Activated CD8-positive, alpha-beta T cell treated with anti-CD3 and anti-CD28 coated beads, Interleukin-2, amount 10 ng/mL, durations not matched to agents 7 days and 5 days (primary cell): ENCODE data around the gene BMP2K. TPM values are rescaled to one million over a fixed set of nuclear protein-coding genes. Genes with fewer than 3 reads are reported as not detected.

ENCODE experiments used
- ATAC-seq: fragments of 150-1000 bp; cut with Tn5 transposase; one replicate; pipeline ENCODE4 v1.10.0; 2021; ENCODE audit warnings: moderate library complexity
- CTCF ChIA-PET: fragments of 350-600 bp; sonication (Branson Sonifier 250); formaldehyde crosslinking; loops from one replicate; lab custom pipeline; 2021; ENCODE audit warnings: antibody characterized with exemption; lab: Charles Lee
- POLR2A ChIA-PET: fragments of 350-600 bp; sonication (Branson Sonifier 250); formaldehyde crosslinking; loops from one replicate; lab custom pipeline; 2021; ENCODE audit warnings: antibody characterized with exemption; lab: Charles Lee
- DNase-seq: peaks from one replicate; pipeline ENCODE4 v3.0.0-alpha.2; 2020
- H3K27ac Mint-ChIP-seq: one replicate; pipeline ENCODE4 v1.8.0; 2021; ENCODE audit warnings: mild to moderate bottlenecking, mixed read lengths
- H3K27me3 Mint-ChIP-seq: one replicate; pipeline ENCODE4 v1.8.0; 2021; ENCODE audit warnings: low read depth, mixed read lengths
- H3K36me3 Mint-ChIP-seq: one replicate; pipeline ENCODE4 v1.8.0; 2021; ENCODE audit warnings: low read depth, mixed read lengths
- H3K4me1 Mint-ChIP-seq: one replicate; pipeline ENCODE4 v1.8.0; 2021; ENCODE audit warnings: low read depth, mixed read lengths
- H3K4me3 Mint-ChIP-seq: one replicate; pipeline ENCODE4 v1.8.0; 2021; ENCODE audit warnings: mild to moderate bottlenecking, mixed read lengths
- H3K9me3 Mint-ChIP-seq: one replicate; pipeline ENCODE4 v1.8.0; 2022; ENCODE audit warnings: mixed read lengths; ENCODE audit not compliant: insufficient read depth
- microRNA-seq: library from miRNA; unstranded; fragments of <30 nt; microRNA quantifications from one replicate; pipeline ENCODE4 v1.2.0, GENCODE V29; 2022
- total RNA-seq, 2 experiments: library from RNA; stranded (reverse); gene quantifications; one replicate each; pipeline ENCODE4 v1.2.3, GENCODE V29; 2021

Gene BMP2K
- total RNA-seq, 2 experiments from 2014 or later: 27.2 to 28.8 TPM

DNA sequence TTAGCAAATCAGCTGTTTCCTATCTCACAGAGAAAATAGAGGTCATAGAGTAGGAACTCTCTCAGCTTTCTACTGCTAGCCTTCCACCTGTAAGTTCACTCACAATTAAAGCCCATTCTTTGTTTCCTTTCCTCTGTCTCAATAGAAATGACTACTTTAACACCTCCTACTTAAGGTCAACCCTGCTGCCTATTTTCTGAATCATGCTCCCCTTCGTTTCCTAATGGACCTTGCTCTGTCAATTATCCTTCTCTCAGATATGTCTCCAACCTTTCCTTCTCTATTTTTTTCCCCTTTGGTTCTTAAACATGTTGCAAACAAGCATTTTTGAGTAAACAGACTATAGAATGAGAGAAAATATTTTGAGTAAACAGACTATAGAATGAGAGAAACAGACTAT lies 168.2 kb downstream of the BMP2K start:
- CTCF ChIA-PET: no interaction called here

DNA sequence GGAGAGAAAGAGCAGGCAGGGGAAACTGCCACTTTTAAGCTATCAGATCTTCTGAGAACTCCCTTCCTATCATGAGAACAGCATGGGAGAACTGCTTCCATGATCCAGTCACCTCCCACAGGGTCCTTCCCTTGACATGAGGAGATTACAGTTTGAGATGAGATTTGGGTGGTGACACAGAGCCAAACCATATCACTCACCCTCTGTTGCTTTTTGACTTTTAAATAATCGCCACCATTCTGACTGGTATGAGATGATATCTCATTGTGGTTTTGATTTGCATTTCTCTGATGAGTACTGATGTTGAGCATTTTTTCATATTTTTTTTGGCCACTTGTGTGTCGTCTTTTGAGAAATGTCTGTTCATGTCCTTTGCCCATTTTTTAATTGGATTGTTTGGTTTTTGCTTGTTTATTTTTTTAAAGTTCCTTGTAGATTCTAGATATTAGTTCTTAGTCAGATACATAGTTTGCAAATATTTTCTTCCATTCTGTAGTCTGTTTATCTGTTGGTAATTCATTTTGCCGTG lies 169.6 kb downstream of the BMP2K start:
- H3K27me3 Mint-ChIP-seq: peaks cover 39% of the 10 kb centered on the region
- no peaks in the 10 kb centered on the region for H3K36me3 Mint-ChIP-seq
- H3K4me3 Mint-ChIP-seq: no peak overlapping the region
- no peak for ATAC-seq
- DNase-seq: no peak
- H3K4me1 Mint-ChIP-seq: peaks cover 3% of the 10 kb centered on the region
- no peak overlapping the region for H3K27ac Mint-ChIP-seq
- ChIA-PET POLR2A (no interaction called here), CTCF (no interaction called here)
- H3K9me3 Mint-ChIP-seq: no peaks in the 10 kb centered on the region

More for the DNA sequence above, 168.2 kb downstream of the BMP2K start:
- H3K36me3 Mint-ChIP-seq: no peaks in the 10 kb centered on the region
- POLR2A ChIA-PET: no interaction called here
- H3K27ac Mint-ChIP-seq: no peak overlapping the region
- peaks cover 39% of the 10 kb centered on the region for H3K27me3 Mint-ChIP-seq
- DNase-seq: no peak
- no peak for ATAC-seq
- H3K4me3 Mint-ChIP-seq: no peak overlapping the region
- H3K4me1 Mint-ChIP-seq: peaks cover 13% of the 10 kb centered on the region
- H3K9me3 Mint-ChIP-seq: no peaks in the 10 kb centered on the region

DNA sequence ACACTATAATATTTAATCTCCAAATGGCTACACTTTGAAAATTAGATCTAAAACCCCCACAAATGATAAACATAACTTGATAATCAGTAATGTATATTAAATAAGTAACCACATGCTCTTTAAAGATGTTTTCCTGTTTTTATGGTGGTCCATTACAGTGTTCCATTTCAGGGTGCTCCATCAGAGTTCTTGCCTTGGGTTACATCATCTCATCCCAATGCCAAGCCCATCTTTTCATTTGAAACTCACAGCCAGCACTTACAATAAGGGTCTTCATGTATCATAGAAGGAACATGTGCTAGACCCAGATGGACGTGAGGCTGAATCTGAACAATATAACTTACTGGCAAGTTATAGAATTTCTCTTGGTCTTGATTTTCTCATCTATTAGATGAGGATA lies 173.6 kb downstream of the BMP2K start:
- Mint-ChIP-seq H3K36me3 (no peaks in the 10 kb centered on the region), H3K9me3 (no peaks in the 10 kb centered on the region), H3K4me3 (no peak overlapping the region), H3K27me3 (peaks cover 28% of the 10 kb centered on the region), H3K27ac (no peak overlapping the region), H3K4me1 (no peaks in the 10 kb centered on the region)
- DNase-seq (no peak), ATAC-seq (no peak)
- POLR2A ChIA-PET: no interaction called here
- CTCF ChIA-PET: no interaction called here

DNA sequence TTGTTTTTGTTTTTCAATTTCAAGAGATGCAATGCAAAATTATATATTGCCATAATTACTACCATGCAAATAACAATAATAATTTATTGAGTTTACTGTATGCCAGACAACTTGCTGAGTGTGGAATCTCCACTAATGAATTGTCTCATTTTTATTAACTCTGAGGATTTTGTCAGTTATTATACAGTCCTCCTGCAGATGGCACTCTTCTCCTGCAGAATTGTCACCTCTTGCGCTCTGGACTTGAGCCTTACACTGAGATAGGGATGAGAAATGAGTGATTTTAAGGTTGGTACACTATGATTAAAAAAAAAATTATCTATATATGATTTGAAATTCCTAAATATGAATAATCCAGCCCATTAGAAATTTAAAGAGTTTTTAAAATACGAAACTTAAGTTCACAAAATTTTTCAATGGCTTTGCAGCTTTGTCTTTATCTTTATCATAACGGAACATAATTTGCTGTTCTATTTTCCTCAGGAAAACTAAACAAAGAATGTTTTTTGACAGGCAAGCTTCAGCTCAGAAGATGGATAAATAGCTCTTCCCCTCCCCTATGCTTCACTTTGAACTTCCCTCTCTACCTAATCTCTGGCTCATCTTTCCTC lies 175.8 kb downstream of the BMP2K start:
- ChIA-PET POLR2A (no interaction called here), CTCF (interaction anchor here (0.6 to 2.3 kb wide), 10 partner anchors 10 to 1268 kb away, joined by 3 to 8 read pairs (median 4); partner anchors contain the start of gene PAQR3)
- H3K36me3 Mint-ChIP-seq: no peaks in the 10 kb centered on the region
- DNase-seq (peak; percentile 53), ATAC-seq (peak; percentile 60)
- H3K4me1 Mint-ChIP-seq: no peaks in the 10 kb centered on the region
- H3K27me3 Mint-ChIP-seq: peaks cover 13% of the 10 kb centered on the region
- H3K27ac Mint-ChIP-seq: no peak overlapping the region
- H3K4me3 Mint-ChIP-seq: no peak overlapping the region
- no peaks in the 10 kb centered on the region for H3K9me3 Mint-ChIP-seq

DNA sequence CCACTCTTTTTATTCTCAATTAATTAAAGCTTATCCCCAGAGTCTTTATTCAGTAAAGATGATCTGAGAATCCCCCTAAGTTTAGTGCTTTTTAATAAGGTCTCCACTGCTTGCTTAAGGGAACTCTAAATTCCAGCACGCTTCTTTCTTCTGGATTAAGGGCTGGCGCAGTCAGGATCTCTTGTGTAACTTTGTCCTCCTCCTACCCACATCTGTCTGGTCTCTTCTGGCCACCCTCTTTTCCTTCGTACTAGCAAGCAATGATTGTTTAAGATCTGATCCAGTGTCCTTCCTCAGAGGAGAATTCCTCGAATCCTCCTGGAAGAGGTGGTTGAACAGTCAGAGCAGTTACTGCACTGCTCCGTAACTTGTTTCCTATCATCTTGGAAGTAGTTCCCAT lies 177.1 kb downstream of the BMP2K start:
- POLR2A ChIA-PET: interaction anchor here (0.7 kb wide), 1 partner anchor 1451 kb away, joined by 3 read pairs; no protein-coding TSS in a partner anchor
- Mint-ChIP-seq H3K27ac (no peak overlapping the region), H3K27me3 (peaks cover 5% of the 10 kb centered on the region), H3K36me3 (no peaks in the 10 kb centered on the region), H3K9me3 (no peaks in the 10 kb centered on the region), H3K4me3 (no peak overlapping the region), H3K4me1 (no peaks in the 10 kb centered on the region)
- CTCF ChIA-PET: interaction anchor here (1.0 to 2.3 kb wide), 8 partner anchors 11 to 1267 kb away, joined by 3 to 8 read pairs (median 4); partner anchors contain the start of gene PAQR3
- ATAC-seq (no peak), DNase-seq (no peak)

DNA sequence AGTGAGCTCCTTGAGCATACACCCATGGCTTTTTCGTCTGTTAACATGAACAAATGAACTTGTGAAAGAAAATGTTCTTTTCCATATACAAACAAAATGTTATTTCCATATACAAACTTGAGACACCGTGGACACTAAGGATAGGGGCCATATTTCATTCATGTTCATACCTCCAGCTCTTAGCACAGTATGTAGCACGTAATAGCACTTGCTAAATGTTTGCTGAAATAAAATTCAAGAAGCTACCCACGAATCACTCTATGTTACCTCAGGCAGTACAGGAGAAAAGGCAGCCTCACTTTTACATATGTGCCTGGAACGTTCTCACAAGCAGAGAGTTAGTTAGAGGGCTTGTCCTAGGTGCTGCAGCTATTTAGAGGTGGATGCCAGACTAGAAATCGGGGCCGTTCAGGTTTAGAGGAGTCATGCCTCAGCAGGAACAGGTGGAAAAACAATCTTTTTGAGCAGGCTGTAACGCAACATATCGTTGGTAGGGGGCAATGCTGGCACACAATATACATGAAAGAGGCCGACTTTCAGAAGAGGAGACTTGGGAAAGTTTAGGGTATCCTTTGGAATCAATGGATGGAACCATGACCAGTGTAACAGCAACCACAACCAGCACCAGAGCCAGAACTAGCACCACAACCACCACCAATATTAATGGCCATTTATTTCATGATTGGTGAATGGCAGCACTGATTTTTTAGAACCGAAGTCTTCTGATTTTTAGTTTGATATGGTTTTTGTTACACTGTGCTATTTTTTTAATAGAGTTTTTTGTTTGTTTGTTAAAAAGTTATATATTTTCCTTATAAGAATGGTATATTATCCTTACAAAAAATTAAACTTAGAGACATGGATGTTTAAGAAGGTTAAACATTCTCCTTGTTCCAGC lies 177.9 kb downstream of the BMP2K start:
- Mint-ChIP-seq H3K36me3 (no peaks in the 10 kb centered on the region), H3K4me3 (no peak overlapping the region), H3K27me3 (peaks cover 5% of the 10 kb centered on the region), H3K27ac (no peak overlapping the region), H3K9me3 (no peaks in the 10 kb centered on the region), H3K4me1 (no peaks in the 10 kb centered on the region)
- DNase-seq (no peak), ATAC-seq (no peak)
- CTCF ChIA-PET: interaction anchor here (1.4 to 2.3 kb wide), 2 partner anchors 622 to 1258 kb away, joined by 4 to 7 read pairs; no protein-coding TSS in a partner anchor
- POLR2A ChIA-PET: no interaction called here

DNA sequence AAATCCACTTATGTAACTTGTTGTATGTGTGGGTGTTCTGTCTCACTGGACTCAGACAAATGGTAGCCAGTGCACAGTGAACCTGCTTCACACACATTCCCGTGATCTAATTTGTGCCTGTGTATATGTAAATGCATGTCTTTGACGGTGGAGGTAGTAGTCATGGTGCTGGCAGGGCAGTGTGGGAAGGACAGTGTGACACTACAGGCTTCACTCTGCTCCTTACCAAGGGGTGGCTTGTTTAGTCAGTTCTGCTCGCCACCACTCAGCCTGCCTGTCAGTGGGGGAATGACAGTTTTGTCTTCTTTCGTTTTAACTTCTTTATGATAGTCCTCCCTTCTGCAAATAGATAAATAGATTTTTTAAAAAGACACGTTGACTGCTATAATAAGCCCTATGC lies 180.8 kb downstream of the BMP2K start:
- POLR2A ChIA-PET: no interaction called here
- H3K9me3 Mint-ChIP-seq: no peaks in the 10 kb centered on the region
- peaks cover 8% of the 10 kb centered on the region for H3K27me3 Mint-ChIP-seq
- CTCF ChIA-PET: no interaction called here
- no peak overlapping the region for H3K27ac Mint-ChIP-seq
- H3K36me3 Mint-ChIP-seq: no peaks in the 10 kb centered on the region
- H3K4me3 Mint-ChIP-seq: no peak overlapping the region
- H3K4me1 Mint-ChIP-seq: no peaks in the 10 kb centered on the region
- DNase-seq: no peak
- ATAC-seq: no peak

DNA sequence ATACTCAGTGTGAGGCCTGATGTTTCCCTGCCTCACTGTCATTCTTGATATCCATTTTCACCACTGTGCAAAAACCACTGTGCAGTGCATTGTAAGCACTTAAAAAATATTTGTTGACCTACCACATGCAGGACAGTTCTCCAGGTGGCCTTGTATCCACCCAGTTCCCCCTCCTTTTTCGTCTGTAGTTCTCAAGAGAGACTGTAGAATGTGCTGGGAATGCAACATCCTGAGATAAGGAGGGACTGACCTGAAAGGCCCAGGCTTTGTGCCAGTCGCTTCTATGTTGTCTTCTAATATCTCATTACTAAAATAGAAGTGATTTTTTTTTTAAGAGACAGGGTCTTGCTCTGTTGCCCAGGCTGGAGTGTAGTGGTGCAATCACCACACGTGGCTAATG lies 184.8 kb downstream of the BMP2K start:
- H3K4me1 Mint-ChIP-seq: no peaks in the 10 kb centered on the region
- POLR2A ChIA-PET: no interaction called here
- CTCF ChIA-PET: no interaction called here

More for the DNA sequence above, 184.8 kb downstream of the BMP2K start:
- ATAC-seq (no peak), DNase-seq (no peak)
- Mint-ChIP-seq H3K9me3 (no peaks in the 10 kb centered on the region), H3K4me3 (no peak overlapping the region), H3K27ac (no peak overlapping the region), H3K27me3 (peaks cover 2% of the 10 kb centered on the region), H3K36me3 (no peaks in the 10 kb centered on the region)

Small RNA genes lying within 50 kb of the gene (microRNA-seq; reads per million reads assigned to microRNA genes)
- not detected for gene MIR5096

Other genes starting within 250 kb of the BMP2K start
- gene ANXA3, start 224.6 kb upstream of the BMP2K start, total RNA-seq: 1 to 10 TPM; 2.9 to 4.2 TPM
- 10 to 100 TPM; 16.2 to 19.7 TPM for gene PAQR3, start 163.1 kb downstream of the BMP2K start, total RNA-seq